HG03135 (cell line): Measurements from ENCODE around the gene PSAP.

ENCODE experiments used
- ATAC-seq: cut with Tn5 transposase; IDR thresholded peaks from one replicate; pipeline ENCODE4 v1.9.1; 2021; ENCODE audit warnings: mild to moderate bottlenecking, moderate library complexity; ENCODE audit not compliant: unreplicated experiment

The PSAP gene

GRCh38 chr10:71845410-71846405 is 5.3 kb downstream of the PSAP start:
- ATAC-seq = no peak

- no peak for ATAC-seq
Observed at GRCh38 chr10:71844695-71845094, 6.4 kb downstream of the PSAP start.

- no peak for ATAC-seq
Observed at GRCh38 chr10:71844084-71844483, 7.0 kb downstream of the PSAP start.

GRCh38 chr10:71842856-71843686 is 8.0 kb downstream of the PSAP start:
- no peak for ATAC-seq

GRCh38 chr10:71842422-71842821 is 8.6 kb downstream of the PSAP start:
- no peak for ATAC-seq

- ATAC-seq = no peak
Observed at GRCh38 chr10:71840958-71841335, 10.1 kb downstream of the PSAP start.

- no peak for ATAC-seq
Observed at GRCh38 chr10:71840177-71840957, 10.7 kb downstream of the PSAP start.

- no peak for ATAC-seq
Observed at GRCh38 chr10:71838264-71839211, 12.5 kb downstream of the PSAP start.

GRCh38 chr10:71837098-71837827 is 13.8 kb downstream of the PSAP start:
- ATAC-seq = no peak

GRCh38 chr10:71836596-71836974 is 14.5 kb downstream of the PSAP start:
- peak; percentile 16 for ATAC-seq

GRCh38 chr10:71835671-71836595 is 15.1 kb downstream of the PSAP start:
- peak; percentile 85 for ATAC-seq

- no peak for ATAC-seq
Observed at GRCh38 chr10:71834343-71834674, 16.7 kb downstream of the PSAP start.

- no peak for ATAC-seq
Observed at GRCh38 chr10:71833451-71834342, 17.4 kb downstream of the PSAP start.

GRCh38 chr10:71832967-71833366 is 18.1 kb downstream of the PSAP start:
- ATAC-seq = no peak

GRCh38 chr10:71831646-71832552 is 19.2 kb downstream of the PSAP start:
- ATAC-seq = no peak

- no peak for ATAC-seq
Observed at GRCh38 chr10:71830726-71831125, 20.3 kb downstream of the PSAP start.
